Thoracic aorta (tissue), 2 donors: ENCODE results near the gene LEFTY1. TPM values are rescaled to one million over a fixed set of nuclear protein-coding genes. Genes with fewer than 3 reads are reported as not detected.

ENCODE experiments used
- ATAC-seq: fragments of 150-250 bp; one replicate; pipeline ENCODE4 v1.8.0; 2017; ENCODE audit warnings: low read depth; ENCODE audit not compliant: insufficient number of reproducible peaks, low FRiP score
- DNase-seq: peaks from one replicate; pipeline ENCODE4 v3.0.0-alpha.2; 2020; ENCODE audit warnings: low spot score
- H3K27ac ChIP-seq, 2 donors: fragments of 200-600 bp; sonication (generic); 1 replicate in 1 of 2; 2 replicates in 1 of 2; pipeline ENCODE4 v1.5.1; 2016; ENCODE audit warnings: mild to moderate bottlenecking in 2 of 2, moderate library complexity in 2 of 2
- H3K27me3 ChIP-seq: fragments of 200-600 bp; sonication (generic); replicated peaks from 2 replicates; pipeline ENCODE4 v1.6.0; 2016; ENCODE audit warnings: mild to moderate bottlenecking; ENCODE audit not compliant: insufficient read depth
- H3K36me3 ChIP-seq: fragments of 200-600 bp; sonication (generic); one replicate; pipeline ENCODE4 v1.5.1; 2016
- H3K4me1 ChIP-seq, 2 donors: fragments of 200-600 bp; sonication (generic); 1 replicate in 1 of 2; 2 replicates in 1 of 2; pipeline versions ENCODE4 v1.5.1 to v1.6.0; 2016; ENCODE audit warnings: low read depth in 2 of 2, mild to moderate bottlenecking in 1 of 2; ENCODE audit not compliant: control insufficient read depth in 1 of 2
- H3K4me3 ChIP-seq: fragments of 200-600 bp; sonication (generic); 2 replicates; pipeline ENCODE4 v1.5.1; 2016; ENCODE audit warnings: mild to moderate bottlenecking
- H3K9me3 ChIP-seq: fragments of 200-600 bp; sonication (generic); 2 replicates; pipeline ENCODE4 v1.5.1; 2016
- CTCF ChIP-seq: fragments of 200-600 bp; sonication (generic); IDR thresholded peaks from one replicate; pipeline ENCODE4 v1.5.1; 2019; ENCODE audit warnings: antibody characterized with exemption
- total RNA-seq, 2 donors: library from RNA; depleted of rRNA; stranded (reverse); fragments of >200 nt; gene quantifications; one replicate each; pipeline versions ENCODE4 v1.1.0 to v1.2.3, GENCODE V29; 2016

LEFTY1 gene
- total RNA-seq, 2 donors from 2014 or later = not detected

- no peak overlapping the region for H3K4me3 ChIP-seq
- DNase-seq = no peak
- peaks cover 39% of the 10 kb centered on the region for H3K36me3 ChIP-seq
- H3K27me3 ChIP-seq = no peaks in the 10 kb centered on the region
- H3K27ac ChIP-seq = no peak overlapping the region
- no peaks in the 10 kb centered on the region for H3K9me3 ChIP-seq
- TF ChIP-seq CTCF = no peak
- no peak for ATAC-seq
- peaks cover 9 to 22% of the 10 kb centered on the region in 2 donors for H3K4me1 ChIP-seq
These were observed 28.8 kb downstream of the LEFTY1 start for GRCh38 chr1:225860107-225860506.

- Histone ChIP-seq H3K9me3 (no peaks in the 10 kb centered on the region), H3K4me3 (no peak overlapping the region), H3K27ac (no peak overlapping the region), H3K4me1 (peaks cover 9 to 15% of the 10 kb centered on the region in 2 donors), H3K27me3 (no peaks in the 10 kb centered on the region), H3K36me3 (peaks cover 43% of the 10 kb centered on the region)
- ATAC-seq = no peak
- DNase-seq = no peak
- no peak for TF ChIP-seq CTCF
These were observed 29.8 kb downstream of the LEFTY1 start for GRCh38 chr1:225859151-225859550.

GRCh38 chr1:225857256-225857655 lies 31.7 kb downstream of the LEFTY1 start:
- TF ChIP-seq CTCF = no peak
- Histone ChIP-seq H3K4me3 (no peak overlapping the region), H3K9me3 (no peaks in the 10 kb centered on the region), H3K4me1 (no peaks in the 10 kb centered on the region), H3K27me3 (no peaks in the 10 kb centered on the region), H3K36me3 (peaks cover 49% of the 10 kb centered on the region), H3K27ac (no peak overlapping the region)
- ATAC-seq = no peak
- DNase-seq = no peak

GRCh38 chr1:225855503-225856300 lies 33.2 kb downstream of the LEFTY1 start:
- ATAC-seq (no peak), DNase-seq (no peak)
- H3K9me3 ChIP-seq = no peaks in the 10 kb centered on the region
- peaks cover 39% of the 10 kb centered on the region for H3K36me3 ChIP-seq
- no peak overlapping the region for H3K27ac ChIP-seq
- no peaks in the 10 kb centered on the region for H3K4me1 ChIP-seq
- no peak overlapping the region for H3K4me3 ChIP-seq
- no peak for TF ChIP-seq CTCF
- no peaks in the 10 kb centered on the region for H3K27me3 ChIP-seq

GRCh38 chr1:225853441-225853840 lies 35.5 kb downstream of the LEFTY1 start:
- Histone ChIP-seq H3K27me3 (no peaks in the 10 kb centered on the region), H3K4me1 (no peaks in the 10 kb centered on the region), H3K4me3 (no peak overlapping the region), H3K27ac (no peak overlapping the region), H3K36me3 (peaks cover 26% of the 10 kb centered on the region), H3K9me3 (no peaks in the 10 kb centered on the region)
- no peak for TF ChIP-seq CTCF
- ATAC-seq (no peak), DNase-seq (no peak)
